SK-N-SH (cell line): ENCODE data around the gene RAB19. TPM values are rescaled to one million over a fixed set of nuclear protein-coding genes. Genes with fewer than 3 reads are reported as not detected.

Source experiments
- CTCF ChIA-PET: fragments of 300-600, 350-600 bp; formaldehyde crosslinking; extraction: SDS; loops from one replicate; lab custom pipeline; 2021; lab: Yijun Ruan, JAX
- POLR2A ChIA-PET: fragments of 350-600 bp; sonication (Branson Sonifier 250); formaldehyde crosslinking; extraction: SDS; loops from one replicate; lab custom pipeline; 2020; ENCODE audit warnings: antibody characterized with exemption, inconsistent platforms; lab: Yijun Ruan, JAX
- DNase-seq: peaks from one replicate; pipeline ENCODE4 v3.0.0; 2012
- H2AFZ ChIP-seq: fragments of 200-600 bp; sonication (generic); 2 replicates; pipeline ENCODE4 v1.8.1; 2016; ENCODE audit warnings: antibody characterized with exemption, mild to moderate bottlenecking, low read depth
- H3F3A ChIP-seq: fragments of 200-600 bp; sonication (generic); replicated peaks from 2 replicates; pipeline ENCODE3; 2016; ENCODE audit warnings: antibody characterized with exemption, mild to moderate bottlenecking; ENCODE audit not compliant: insufficient read depth
- H3K27ac ChIP-seq, 2 experiments: fragments of 200-500 bp in 1 of 2; fragments of 200-600 bp in 1 of 2; sonication (Bioruptor generic) in 1 of 2; sonication (generic), shearing (Covaris generic) in 1 of 2; 2 replicates each; pipeline versions ENCODE4 v1.5.1 to v1.6.1; 2014 to 2016; ENCODE audit warnings: low read depth in 2 of 2, inconsistent platforms in 1 of 2, low read length in 1 of 2, mild to moderate bottlenecking in 1 of 2, mixed read lengths in 1 of 2
- H3K27me3 ChIP-seq: fragments of 200-600 bp; sonication (generic), shearing (Covaris generic); 2 replicates; pipeline ENCODE4 v1.6.1; 2016; ENCODE audit warnings: mixed run types; ENCODE audit not compliant: insufficient read depth
- H3K36me3 ChIP-seq, 2 experiments: fragments of 200-500 bp in 1 of 2; fragments of 200-600 bp in 1 of 2; sonication (Bioruptor generic) in 1 of 2; sonication (generic) in 1 of 2; replicated peaks in 1 of 2; 2 replicates each; pipeline versions ENCODE3 to v1.5.1; 2014 to 2016; ENCODE audit warnings: low read length in 1 of 2, mild to moderate bottlenecking in 1 of 2; ENCODE audit not compliant: insufficient read depth in 2 of 2, control insufficient read depth in 1 of 2
- H3K4me1 ChIP-seq, 2 experiments: fragments of 200-500 bp in 1 of 2; fragments of 200-600 bp in 1 of 2; sonication (Bioruptor generic) in 1 of 2; sonication (generic), shearing (Covaris generic) in 1 of 2; 2 replicates each; pipeline versions ENCODE4 v1.5.1 to v1.6.1; 2014 to 2016; ENCODE audit warnings: low read depth in 1 of 2, low read length in 1 of 2, mixed run types in 1 of 2; ENCODE audit not compliant: insufficient read depth in 2 of 2, control insufficient read depth in 1 of 2
- H3K4me2 ChIP-seq: fragments of 200-600 bp; sonication (generic), shearing (Covaris generic); 2 replicates; pipeline ENCODE4 v1.6.1; 2017; ENCODE audit warnings: mixed run types
- H3K4me3 ChIP-seq, 2 experiments: fragments of 200-500 bp in 1 of 2; fragments of 200-600 bp in 1 of 2; sonication (Bioruptor generic) in 1 of 2; sonication (generic), shearing (Covaris generic) in 1 of 2; 2 replicates each; pipeline versions ENCODE4 v1.5.1 to v1.8.1; 2014 to 2016; ENCODE audit warnings: low read depth in 2 of 2, inconsistent platforms in 1 of 2, low read length in 1 of 2, mild to moderate bottlenecking in 1 of 2, mixed read lengths in 1 of 2, moderate library complexity in 1 of 2
- H3K79me2 ChIP-seq: fragments of 200-600 bp; sonication (generic); 2 replicates; pipeline ENCODE4 v1.8.1; 2017; ENCODE audit warnings: mild to moderate bottlenecking; ENCODE audit not compliant: insufficient read depth
- H3K9ac ChIP-seq: fragments of 200-600 bp; sonication (generic); 2 replicates; pipeline ENCODE4 v1.6.1; 2017; ENCODE audit warnings: mixed run types
- H3K9me2 ChIP-seq: fragments of 200-600 bp; sonication (generic); 2 replicates; pipeline ENCODE4 v1.6.1; 2017; ENCODE audit warnings: mixed run types
- H3K9me3 ChIP-seq: fragments of 200-600 bp; sonication (generic); 2 replicates; pipeline ENCODE4 v1.6.1; 2017; ENCODE audit warnings: mixed run types, mild to moderate bottlenecking, moderate library complexity
- H4K20me1 ChIP-seq: fragments of 200-600 bp; sonication (generic); 2 replicates; pipeline ENCODE4 v1.6.1; 2017; ENCODE audit warnings: mild to moderate bottlenecking, mixed run types; ENCODE audit not compliant: insufficient read depth
- CHD2 ChIP-seq: fragments of 150-350 bp; IDR thresholded peaks from 2 replicates; pipeline ENCODE4 v1.6.1; 2018; ENCODE audit warnings: low read length; ENCODE audit not compliant: partially characterized antibody
- CTCF ChIP-seq: fragments of 200-600 bp; sonication (generic); IDR thresholded peaks from 2 replicates; pipeline ENCODE4 v1.6.1; 2017; ENCODE audit warnings: antibody characterized with exemption, mild to moderate bottlenecking, moderate library complexity
- FOSL2 ChIP-seq: IDR thresholded peaks from 2 replicates; pipeline ENCODE4 v1.4.0; 2012; ENCODE audit warnings: low read depth, mild to moderate bottlenecking, moderate library complexity, borderline replicate concordance
- GABPA ChIP-seq: IDR thresholded peaks from 2 replicates; pipeline ENCODE4 v1.4.0; 2012; ENCODE audit warnings: low read depth, mild to moderate bottlenecking
- IRF3 ChIP-seq: fragments of 150-350 bp; IDR thresholded peaks from 2 replicates; pipeline ENCODE4 v1.6.1; 2016; ENCODE audit warnings: mild to moderate bottlenecking, low read depth, low read length
- MAX ChIP-seq: IDR thresholded peaks from 2 replicates; pipeline ENCODE4 v1.4.0; 2012; ENCODE audit warnings: low read depth
- MXI1 ChIP-seq: IDR thresholded peaks from 2 replicates; pipeline ENCODE4 v1.6.1; 2012; ENCODE audit warnings: mild to moderate bottlenecking, low read depth, low read length, improper control_type of control experiment
- NFIC ChIP-seq: IDR thresholded peaks from 2 replicates; pipeline ENCODE4 v1.4.0; 2012; ENCODE audit warnings: borderline replicate concordance
- PBX3 ChIP-seq: IDR thresholded peaks from 2 replicates; pipeline ENCODE4; 2012
- POLR2AphosphoS5 ChIP-seq: IDR thresholded peaks from 2 replicates; pipeline ENCODE4 v1.6.1; 2012; ENCODE audit warnings: low read depth, low read length
- RAD21 ChIP-seq: IDR thresholded peaks from 2 replicates; pipeline ENCODE4 v1.6.1; 2012; ENCODE audit warnings: mild to moderate bottlenecking, low read length
- RXRA ChIP-seq: IDR thresholded peaks from 2 replicates; pipeline ENCODE4 v1.4.0; 2012; ENCODE audit warnings: low read depth, mild to moderate bottlenecking, borderline replicate concordance
- SMC3 ChIP-seq: IDR thresholded peaks from 2 replicates; pipeline ENCODE4 v1.6.1; 2012; ENCODE audit warnings: low read depth, low read length, improper control_type of control experiment
- TAF1 ChIP-seq: IDR thresholded peaks from 2 replicates; pipeline ENCODE4 v1.6.1; 2012; ENCODE audit warnings: low read depth, mild to moderate bottlenecking, low read length, moderate library complexity, borderline replicate concordance
- TCF12 ChIP-seq: IDR thresholded peaks from 2 replicates; pipeline ENCODE4 v1.4.0; 2012
- TEAD4 ChIP-seq: IDR thresholded peaks from 2 replicates; pipeline ENCODE4 v1.4.0; 2012; ENCODE audit warnings: mild to moderate bottlenecking, borderline replicate concordance; ENCODE audit not compliant: insufficient read depth
- WGBS: methylation state at CpG from one replicate; pipeline ENCODE4 v1.1.6; 2017; ENCODE audit warnings: low lambda C conversion rate; 5-methylcytosine and 5-hydroxymethylcytosine counted together
- polyA plus RNA-seq, 3 experiments: library from polyadenylated mRNA; depleted of rRNA; stranded (reverse); fragments of >200 nt; gene quantifications; 2 replicates each; pipeline ENCODE4 v1.2.3, GENCODE V29; 2012

RAB19 gene
- polyA plus RNA-seq, 1 of the 3 experiments (the other 2 are of a cell fraction): not detected

GRCh38 chr7:140458201-140458600, 54.3 kb downstream of the RAB19 start:
- Histone ChIP-seq H3K4me1 (no peaks in the 10 kb centered on the region; a peak in 1 of 4 replicates), H3K27ac (no peak overlapping the region), H3K27me3 (no peaks in the 10 kb centered on the region), H2AFZ (no peak overlapping the region), H4K20me1 (peaks cover 32% of the 10 kb centered on the region; the same call in 1 of the 2 replicates), H3F3A (no peaks in the 10 kb centered on the region), H3K4me3 (no peak overlapping the region), H3K36me3 (peaks cover 71 to 72% of the 10 kb centered on the region in 2 experiments), H3K9ac (no peak overlapping the region), H3K9me2 (no peaks in the 10 kb centered on the region), H3K9me3 (no peaks in the 10 kb centered on the region), H3K4me2 (no peak overlapping the region), H3K79me2 (peaks cover 5% of the 10 kb centered on the region; the same call in 1 of the 2 replicates)
- 89% methylated on average over 3 of the region's 3 CpGs for WGBS
- POLR2A ChIA-PET: no interaction called here
- TF ChIP-seq POLR2AphosphoS5 (no peak), RAD21 (no peak), TCF12 (no peak), CHD2 (no peak), RXRA (no peak), FOSL2 (no peak), TEAD4 (no peak), IRF3 (no peak), PBX3 (no peak), MAX (no peak), SMC3 (no peak), TAF1 (no peak), CTCF (no peak), MXI1 (no peak), NFIC (no peak), GABPA (no peak)
- no peak for DNase-seq
- CTCF ChIA-PET: interaction anchor here (0.7 kb wide), 1 partner anchor 17 kb away, joined by 4 read pairs; no protein-coding TSS in a partner anchor
